ENCODE measurements around the gene AK4. TPM values are rescaled to one million over a fixed set of nuclear protein-coding genes. Genes with fewer than 3 reads are reported as not detected.
"Not testable (repeated sequence)": the region's sequence is repeated elsewhere in the genome, so short reads cannot be mapped to it uniquely, and the experiment has no call there.

The AK4 gene
- total RNA-seq, 4 donors from 2014 or later = 32.2 to 46.3 (median 39.6) TPM

GRCh38 chr1:65109487-65109886, 38.5 kb upstream of the AK4 start:
- peaks cover 0 to 6% (median 4%) of the 10 kb centered on the region in 3 donors for H3K4me1 ChIP-seq
- H3K27me3 ChIP-seq = no peaks in the 10 kb centered on the region
- H3K4me3 ChIP-seq = no peak overlapping the region
- TF ChIP-seq POLR2A (IDR thresholded peaks at IDR 0.05) (no peak), CTCF (IDR thresholded peaks at IDR 0.05) (no peak)
- 36 to 66% methylated on average over 3 to 4 of the region's 4 CpGs for WGBS, 2 donors
- H3K9me3 ChIP-seq = no peaks in the 10 kb centered on the region
- DNase-seq = no peak
- intact Hi-C loops (cut with DNase I) = no loop called here
- no peaks in the 10 kb centered on the region for H3K36me3 ChIP-seq
- H3K27ac ChIP-seq = no peak overlapping the region

- WGBS, 2 donors = 17 to 36% methylated on average over 3 of the region's 3 CpGs
- TF ChIP-seq POLR2A (IDR thresholded peaks at IDR 0.05) (no peak), CTCF (IDR thresholded peaks at IDR 0.05) (no peak)
These were observed 35.2 kb upstream of the AK4 start for GRCh38 chr1:65112811-65113210.

GRCh38 chr1:65113298-65113697, 34.7 kb upstream of the AK4 start:
- no peak for DNase-seq
- Histone ChIP-seq H3K36me3 (no peaks in the 10 kb centered on the region), H3K4me3 (no peak overlapping the region), H3K27me3 (no peaks in the 10 kb centered on the region), H3K27ac (no peak overlapping the region), H3K9me3 (no peaks in the 10 kb centered on the region), H3K4me1 (peaks cover 0 to 10% (median 4%) of the 10 kb centered on the region in 3 donors)
- TF ChIP-seq CTCF (IDR thresholded peaks at IDR 0.05) (no peak), POLR2A (IDR thresholded peaks at IDR 0.05) (no peak)
- WGBS, 2 donors = 0% methylated on average over 2 of the region's 2 CpGs
- intact Hi-C loops (cut with DNase I) = no loop called here

More at GRCh38 chr1:65112811-65113210, 35.2 kb upstream of the AK4 start:
- H3K27me3 ChIP-seq = no peaks in the 10 kb centered on the region
- no peaks in the 10 kb centered on the region for H3K9me3 ChIP-seq
- H3K36me3 ChIP-seq = no peaks in the 10 kb centered on the region
- no peak overlapping the region for H3K4me3 ChIP-seq
- DNase-seq = no peak
- intact Hi-C loops (cut with DNase I) = no loop called here
- H3K27ac ChIP-seq = no peak overlapping the region
- H3K4me1 ChIP-seq = peaks cover 0 to 10% (median 4%) of the 10 kb centered on the region in 3 donors

- no peaks in the 10 kb centered on the region for H3K9me3 ChIP-seq
- intact Hi-C loops (cut with DNase I) = no loop called here
- no peak overlapping the region for H3K4me3 ChIP-seq
- 46 to 68% methylated on average over 4 of the region's 4 CpGs for WGBS, 2 donors
- no peak for DNase-seq
- H3K27ac ChIP-seq = peak overlapping the region in 3 of 4 donors; percentile 32 to 62 (median 42)
- TF ChIP-seq CTCF (IDR thresholded peaks at IDR 0.05) = no peak
- TF ChIP-seq POLR2A (IDR thresholded peaks at IDR 0.05) = no peak
- H3K36me3 ChIP-seq = no peaks in the 10 kb centered on the region
- peaks cover 0 to 10% (median 4%) of the 10 kb centered on the region in 3 donors for H3K4me1 ChIP-seq
- H3K27me3 ChIP-seq = no peaks in the 10 kb centered on the region
These were observed 33.7 kb upstream of the AK4 start for GRCh38 chr1:65114322-65114721.

GRCh38 chr1:65119951-65120350, 28.1 kb upstream of the AK4 start:
- no peaks in the 10 kb centered on the region for H3K36me3 ChIP-seq
- H3K9me3 ChIP-seq = no peaks in the 10 kb centered on the region
- no peaks in the 10 kb centered on the region for H3K4me1 ChIP-seq
- no peak overlapping the region for H3K4me3 ChIP-seq
- DNase-seq = no peak
- TF ChIP-seq CTCF (IDR thresholded peaks at IDR 0.05) (no peak), POLR2A (IDR thresholded peaks at IDR 0.05) (no peak)
- H3K27ac ChIP-seq = no peak overlapping the region
- WGBS, 2 donors = 72 to 79% methylated on average over 3 to 4 of the region's 4 CpGs
- H3K27me3 ChIP-seq = no peaks in the 10 kb centered on the region
- intact Hi-C loops (cut with DNase I) = no loop called here

GRCh38 chr1:65129104-65129503, 18.9 kb upstream of the AK4 start:
- H3K27me3 ChIP-seq; intact Hi-C loops (cut with DNase I); H3K9me3 ChIP-seq; DNase-seq; H3K4me1 ChIP-seq; H3K4me3 ChIP-seq; H3K36me3 ChIP-seq; H3K27ac ChIP-seq: not testable (repeated sequence)
- 88 to 93% methylated on average over 1 to 3 of the region's 4 CpGs for WGBS, 2 donors

Measured in esophagus squamous epithelium (tissue), 5 donors.